GM12873 (cell line): ENCODE results near the gene FBXO31.

Experiments used
- CTCF ChIP-seq: IDR thresholded peaks from 2 replicates; pipeline ENCODE4 v1.5.1; 2012; ENCODE audit warnings: low read depth, mild to moderate bottlenecking, moderate library complexity, low read length, control low read depth; ENCODE audit not compliant: insufficient read depth; ENCODE audit errors: missing control alignments

Gene FBXO31

GRCh38 chr16:87393680-87394055 lies 10.1 kb upstream of the FBXO31 start:
- TF ChIP-seq CTCF: no peak

- peak; percentile 10 for TF ChIP-seq CTCF
Observed at GRCh38 chr16:87392821-87393679, 9.5 kb upstream of the FBXO31 start.

DNA sequence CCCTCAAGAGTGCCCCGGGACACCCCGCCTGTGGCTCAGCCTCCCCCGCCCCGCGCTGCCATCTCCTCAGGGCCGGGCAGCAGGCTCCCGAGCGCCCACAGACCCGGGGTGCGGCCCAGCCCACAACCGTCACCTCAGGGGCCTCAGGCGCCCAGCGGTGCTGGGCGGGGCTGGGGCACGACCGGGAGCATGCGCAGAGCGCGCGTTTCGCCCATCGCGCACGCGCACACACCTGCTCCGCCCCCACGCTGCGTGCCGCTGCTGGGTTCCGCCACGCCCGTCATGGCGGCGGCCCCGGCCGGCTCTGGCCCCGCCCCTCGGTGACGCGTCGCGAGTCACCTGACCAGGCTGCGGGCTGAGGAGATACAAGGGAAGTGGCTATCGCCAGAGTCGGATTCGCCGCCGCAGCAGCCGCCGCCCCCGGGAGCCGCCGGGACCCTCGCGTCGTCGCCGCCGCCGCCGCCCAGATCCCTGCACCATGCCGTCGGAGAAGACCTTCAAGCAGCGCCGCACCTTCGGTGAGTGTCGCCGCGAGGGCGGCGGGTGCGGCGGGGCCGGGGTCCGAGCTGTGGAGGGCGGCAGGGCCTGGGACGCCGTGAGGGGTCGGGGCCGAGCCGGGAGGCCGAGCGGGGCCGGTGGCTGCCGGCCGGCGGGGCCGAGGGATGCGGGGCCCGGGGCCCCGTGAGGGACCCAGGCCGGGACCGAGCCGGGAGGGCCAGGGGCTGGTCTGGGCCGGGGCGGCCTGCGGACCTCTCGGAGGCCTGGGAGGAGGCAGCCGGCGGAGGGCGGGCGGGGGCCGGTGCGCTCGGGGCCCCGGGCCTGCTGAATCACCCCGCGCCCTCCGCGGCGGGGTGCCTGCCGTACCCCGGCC lies 8.6 kb upstream of the FBXO31 start, which contains the start of gene MAP1LC3B:
TSS of gene MAP1LC3B (plus strand) at position 387 of the 871 bp plus-strand sequence. CDS start at position 479, 92 bp downstream.
- TF ChIP-seq CTCF: no peak

GRCh38 chr16:87391324-87391949 lies 7.9 kb upstream of the FBXO31 start:
- no peak for TF ChIP-seq CTCF

GRCh38 chr16:87390641-87391323 lies 7.2 kb upstream of the FBXO31 start:
- no peak for TF ChIP-seq CTCF

- TF ChIP-seq CTCF: no peak
Observed at GRCh38 chr16:87389245-87389644, 5.7 kb upstream of the FBXO31 start.
